NCI-H2196 treated with DMSO at 0.1 percent for 48 hours (cell line): ENCODE data around the gene OR5T3.
"Not testable (repeated sequence)": the region's sequence is repeated elsewhere in the genome, so short reads cannot be mapped to it uniquely, and the experiment has no call there.

Source experiments
- DNase-seq: peaks from one replicate; lab custom pipeline; 2025; ENCODE audit not compliant: unreplicated experiment; lab: John Stamatoyannopoulos, UW

OR5T3 gene

GRCh38 chr11:56251954-56252353 lies at the start of gene OR5T3:
OR5T3 (plus strand) TSS chr11:56252254; CDS start chr11:56252254, 0 bp downstream.
- no peak for DNase-seq

- DNase-seq, result no peak
Measured at GRCh38 chr11:56207790-56208189, 44.3 kb upstream of the OR5T3 start.

- DNase-seq, result no peak
Measured at GRCh38 chr11:56214537-56214936, 37.5 kb upstream of the OR5T3 start.

- not testable (repeated sequence) for DNase-seq
Measured at GRCh38 chr11:56219735-56220134, 32.3 kb upstream of the OR5T3 start.

- no peak for DNase-seq
Measured at GRCh38 chr11:56234155-56234554, 17.9 kb upstream of the OR5T3 start, which contains the start of gene OR5T2. OR5T2 (minus strand) TSS chr11:56234255; CDS start chr11:56233062, 1,193 bp downstream.

GRCh38 chr11:56271092-56271491 lies 19.0 kb downstream of the OR5T3 start:
- DNase-seq, result no peak

GRCh38 chr11:56273854-56274253 lies 21.8 kb downstream of the OR5T3 start, which contains the start of gene OR5T1:
OR5T1 (plus strand) TSS chr11:56274154; CDS start chr11:56275639, 1,485 bp downstream.
- DNase-seq, result no peak

GRCh38 chr11:56292154-56292553 lies 40.1 kb downstream of the OR5T3 start, which contains the start of gene OR8H1:
OR8H1 (minus strand) TSS chr11:56292254; CDS start chr11:56291062, 1,192 bp downstream.
- DNase-seq, result no peak

GRCh38 chr11:56296898-56297297 lies 44.8 kb downstream of the OR5T3 start:
- DNase-seq, result no peak
